ENCODE results near the gene SGPP1. TPM values are rescaled to one million over a fixed set of nuclear protein-coding genes. Genes with fewer than 3 reads are reported as not detected.
"Not testable (repeated sequence)": the region's sequence is repeated elsewhere in the genome, so short reads cannot be mapped to it uniquely, and the experiment has no call there.

Gene SGPP1
- total RNA-seq, 2 experiments from 2014 or later: 10.1 to 10.6 TPM

DNA sequence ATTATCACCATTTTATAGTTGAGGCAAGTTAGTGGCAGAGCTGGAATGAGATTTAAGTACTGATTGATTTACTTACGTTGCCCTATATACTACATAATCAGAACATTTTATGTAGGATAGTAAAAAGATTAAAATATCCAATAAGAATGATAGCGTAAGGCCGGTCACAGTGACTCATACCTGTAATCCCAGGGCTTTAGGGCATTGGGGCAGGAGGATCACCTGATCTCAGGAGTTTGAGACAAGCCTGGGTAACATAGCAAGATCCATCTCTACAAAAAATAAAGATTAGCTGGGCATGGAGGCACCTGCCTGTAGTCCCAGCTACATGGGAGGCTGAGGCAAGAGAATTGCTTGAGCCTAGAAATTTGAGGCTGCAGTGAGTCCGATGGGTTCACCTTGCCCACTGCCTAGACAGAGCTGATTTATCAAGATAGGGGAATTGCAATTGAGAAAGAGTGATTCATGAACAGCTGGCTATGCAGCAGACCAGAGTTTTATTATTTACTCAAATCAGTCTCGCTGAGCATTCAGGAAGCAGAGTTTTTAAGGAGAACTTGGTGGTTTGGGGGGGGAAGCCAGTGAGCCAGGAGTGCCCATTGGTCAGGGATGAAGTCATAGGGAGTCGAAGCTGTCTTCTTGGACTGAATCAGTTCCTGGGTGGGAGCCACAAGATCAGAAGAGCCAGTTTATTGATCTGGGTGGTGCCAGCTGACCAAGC, 24.7 kb upstream of the SGPP1 start:
- Mint-ChIP-seq H3K4me1 (ENCODE audit: low read depth) (no peaks in the 10 kb centered on the region), H3K27ac (no peak overlapping the region), H3K9me3 (no peaks in the 10 kb centered on the region), H3K4me3 (no peak overlapping the region), H3K27me3 (ENCODE audit: low read depth) (no peaks in the 10 kb centered on the region), H3K36me3 (ENCODE audit: low read depth) (no peaks in the 10 kb centered on the region)
- intact Hi-C loops (cut with micrococcal nuclease): no loop called here
- CTCF ChIA-PET: no interaction called here
- no peak for DNase-seq

DNA sequence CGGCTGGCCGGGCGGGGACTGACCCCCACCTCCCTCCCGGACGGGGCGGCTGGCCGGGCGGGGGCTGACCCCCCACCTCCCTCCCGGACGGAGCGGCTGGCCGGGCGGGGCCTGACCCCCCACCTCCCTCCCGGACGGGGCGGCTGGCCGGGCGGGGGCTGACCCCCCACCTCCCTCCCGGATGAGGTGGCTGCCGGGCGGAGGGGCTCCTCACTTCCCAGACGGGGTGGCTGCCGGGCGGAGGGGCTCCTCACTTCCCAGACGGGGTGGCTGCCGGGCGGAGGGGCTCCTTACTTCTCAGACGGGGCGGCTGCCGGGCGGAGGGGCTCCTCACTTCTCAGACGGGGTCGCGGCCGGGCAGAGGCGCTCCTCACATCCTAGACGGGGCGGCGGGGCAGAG, 23.2 kb upstream of the SGPP1 start:
- intact Hi-C loops (cut with micrococcal nuclease); H3K27ac Mint-ChIP-seq; H3K27me3 Mint-ChIP-seq (ENCODE audit: low read depth); H3K9me3 Mint-ChIP-seq; H3K4me3 Mint-ChIP-seq; DNase-seq; H3K4me1 Mint-ChIP-seq (ENCODE audit: low read depth); CTCF ChIA-PET; H3K36me3 Mint-ChIP-seq (ENCODE audit: low read depth): not testable (repeated sequence)

DNA sequence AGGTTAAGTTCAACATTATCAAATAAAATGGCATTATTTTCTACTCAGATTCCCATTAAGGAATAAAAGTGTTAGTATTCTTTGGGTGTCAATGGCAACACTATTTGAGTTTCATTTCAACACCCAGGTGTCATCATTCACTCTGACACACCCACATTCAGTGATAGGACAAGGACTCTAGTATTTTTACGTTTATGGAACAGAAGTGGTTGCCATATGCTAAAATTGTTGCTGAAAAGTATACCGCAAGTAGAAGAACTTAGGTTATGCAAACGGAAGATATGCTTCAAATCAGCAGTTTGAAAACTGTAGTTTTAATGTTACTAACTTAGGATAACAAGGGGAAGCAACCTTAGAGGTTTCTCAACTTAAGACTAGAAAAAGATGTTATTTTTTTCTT, 20.0 kb upstream of the SGPP1 start:
- Mint-ChIP-seq H3K27me3 (ENCODE audit: low read depth) (no peaks in the 10 kb centered on the region), H3K4me1 (ENCODE audit: low read depth) (peaks cover 11% of the 10 kb centered on the region), H3K27ac (no peak overlapping the region), H3K36me3 (ENCODE audit: low read depth) (no peaks in the 10 kb centered on the region), H3K9me3 (no peaks in the 10 kb centered on the region), H3K4me3 (no peak overlapping the region)
- CTCF ChIA-PET: no interaction called here
- intact Hi-C loops (cut with micrococcal nuclease): no loop called here
- DNase-seq: no peak

DNA sequence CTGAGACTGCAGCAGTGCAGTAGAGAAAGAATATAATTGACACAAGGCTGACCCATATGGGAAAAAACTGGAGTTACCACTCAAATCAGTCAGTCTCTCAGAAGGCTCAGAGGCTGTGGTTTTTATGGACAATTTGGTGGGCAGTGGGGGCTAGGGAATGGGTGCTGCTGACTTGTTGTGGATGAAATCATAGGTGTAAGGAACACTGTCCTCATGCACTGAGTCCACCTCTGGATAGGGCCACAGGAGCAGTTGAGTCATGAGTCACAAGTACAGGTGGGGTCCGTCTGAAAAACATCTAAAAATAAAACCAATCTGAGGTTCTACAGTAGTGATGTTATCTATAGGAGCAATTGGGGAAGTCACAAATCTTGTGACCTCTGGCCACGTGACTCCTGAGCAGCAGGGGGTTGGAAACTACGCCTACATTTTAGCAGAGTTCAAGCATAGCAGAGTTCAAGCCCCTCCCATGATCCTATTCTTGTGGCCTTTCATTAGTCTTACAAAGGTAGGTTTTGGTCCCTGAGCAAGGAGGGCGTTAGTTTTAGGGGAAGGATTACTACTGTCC, 18.1 kb upstream of the SGPP1 start:
- no peaks in the 10 kb centered on the region for H3K36me3 Mint-ChIP-seq (ENCODE audit: low read depth)
- peak; percentile 16 for DNase-seq
- no peaks in the 10 kb centered on the region for H3K9me3 Mint-ChIP-seq
- no peak overlapping the region for H3K27ac Mint-ChIP-seq
- H3K4me3 Mint-ChIP-seq: no peak overlapping the region
- H3K27me3 Mint-ChIP-seq (ENCODE audit: low read depth): no peaks in the 10 kb centered on the region
- CTCF ChIA-PET: interaction anchor here (0.6 to 1.8 kb wide), 2 partner anchors 24 to 145 kb away, joined by 3 to 6 read pairs; no protein-coding TSS in a partner anchor
- H3K4me1 Mint-ChIP-seq (ENCODE audit: low read depth): peaks cover 11% of the 10 kb centered on the region
- intact Hi-C loops (cut with micrococcal nuclease): no loop called here

DNA sequence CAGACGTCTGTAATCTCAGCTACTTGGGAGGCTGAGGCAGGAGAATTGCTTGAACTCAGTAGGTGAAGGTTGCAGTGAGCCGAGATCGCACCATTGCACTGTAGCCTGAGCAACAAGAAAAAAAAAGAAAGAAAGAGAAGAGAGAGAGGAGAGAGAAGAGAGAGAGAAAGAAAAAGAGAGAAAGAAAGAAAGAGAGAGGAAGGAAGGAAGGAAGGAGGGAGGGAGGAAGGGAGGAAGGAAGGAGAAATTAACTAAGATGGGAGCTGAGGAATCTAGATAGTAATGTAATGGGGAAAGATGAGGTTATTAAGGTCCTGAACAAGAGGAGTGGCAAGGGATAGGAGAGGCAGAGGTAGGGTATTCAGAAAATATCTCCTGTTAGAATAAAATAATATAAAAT, 17.4 kb upstream of the SGPP1 start:
- intact Hi-C loops (cut with micrococcal nuclease): no loop called here
- Mint-ChIP-seq H3K27ac (no peak overlapping the region), H3K9me3 (no peaks in the 10 kb centered on the region), H3K27me3 (ENCODE audit: low read depth) (no peaks in the 10 kb centered on the region), H3K36me3 (ENCODE audit: low read depth) (no peaks in the 10 kb centered on the region), H3K4me3 (no peak overlapping the region), H3K4me1 (ENCODE audit: low read depth) (peaks cover 11% of the 10 kb centered on the region)
- no peak for DNase-seq
- CTCF ChIA-PET: interaction anchor here (0.7 kb wide), 1 partner anchor 22 kb away, joined by 3 read pairs; no protein-coding TSS in a partner anchor

DNA sequence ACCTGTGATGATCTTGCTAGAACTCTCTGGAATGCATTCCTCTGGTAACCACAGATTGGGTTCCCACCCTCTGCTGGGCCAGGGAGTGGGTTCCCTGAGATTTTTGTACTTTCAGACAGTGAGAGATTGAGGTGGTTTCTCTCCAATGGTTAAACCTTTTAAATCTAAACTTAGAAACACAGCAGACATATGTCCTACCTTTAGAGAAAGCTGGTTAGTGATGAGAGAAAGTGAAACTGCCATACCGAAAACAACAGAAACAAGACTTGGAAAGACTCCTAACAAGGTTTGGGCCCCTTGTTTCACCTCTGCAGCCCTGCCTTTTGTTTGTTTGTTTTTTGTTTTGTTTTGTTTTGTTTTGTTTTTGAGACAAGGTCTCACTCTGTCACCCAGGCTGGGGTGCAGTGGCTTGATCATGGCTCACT, 9.7 kb upstream of the SGPP1 start:
- Mint-ChIP-seq H3K4me1 (ENCODE audit: low read depth) (peaks cover 14% of the 10 kb centered on the region), H3K4me3 (no peak overlapping the region), H3K27me3 (ENCODE audit: low read depth) (no peaks in the 10 kb centered on the region), H3K36me3 (ENCODE audit: low read depth) (no peaks in the 10 kb centered on the region), H3K9me3 (no peaks in the 10 kb centered on the region), H3K27ac (no peak overlapping the region)
- intact Hi-C loops (cut with micrococcal nuclease): no loop called here
- CTCF ChIA-PET: interaction anchor here (1.1 kb wide), 1 partner anchor 29 kb away, joined by 3 read pairs; no protein-coding TSS in a partner anchor
- DNase-seq: no peak

DNA sequence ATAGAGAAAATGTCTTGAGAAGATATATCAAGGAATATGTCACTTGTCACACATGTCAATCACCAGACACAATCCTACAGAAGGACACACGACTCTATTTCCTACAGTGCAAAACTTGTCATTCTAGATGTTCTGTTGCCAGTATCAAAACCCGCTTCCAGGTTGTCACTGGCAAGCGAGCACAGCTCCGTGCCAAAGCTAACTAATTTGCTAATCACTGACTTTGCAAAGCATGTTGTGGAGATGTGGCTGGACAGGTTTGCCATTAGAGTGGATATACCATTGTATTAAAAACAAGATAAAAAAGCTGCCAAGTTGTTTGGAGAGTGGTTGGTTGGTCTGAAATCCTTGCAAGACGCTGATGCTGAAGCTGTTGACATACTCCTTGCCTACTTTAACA, 7.9 kb upstream of the SGPP1 start:
- CTCF ChIA-PET: interaction anchor here (0.6 kb wide), 1 partner anchor 101 kb away, joined by 3 read pairs; no protein-coding TSS in a partner anchor
- no peaks in the 10 kb centered on the region for H3K9me3 Mint-ChIP-seq
- H3K27ac Mint-ChIP-seq: no peak overlapping the region
- H3K4me3 Mint-ChIP-seq: no peak overlapping the region
- H3K36me3 Mint-ChIP-seq (ENCODE audit: low read depth): no peaks in the 10 kb centered on the region
- H3K27me3 Mint-ChIP-seq (ENCODE audit: low read depth): no peaks in the 10 kb centered on the region
- intact Hi-C loops (cut with micrococcal nuclease): no loop called here
- DNase-seq: no peak
- peaks cover 14% of the 10 kb centered on the region for H3K4me1 Mint-ChIP-seq (ENCODE audit: low read depth)

DNA sequence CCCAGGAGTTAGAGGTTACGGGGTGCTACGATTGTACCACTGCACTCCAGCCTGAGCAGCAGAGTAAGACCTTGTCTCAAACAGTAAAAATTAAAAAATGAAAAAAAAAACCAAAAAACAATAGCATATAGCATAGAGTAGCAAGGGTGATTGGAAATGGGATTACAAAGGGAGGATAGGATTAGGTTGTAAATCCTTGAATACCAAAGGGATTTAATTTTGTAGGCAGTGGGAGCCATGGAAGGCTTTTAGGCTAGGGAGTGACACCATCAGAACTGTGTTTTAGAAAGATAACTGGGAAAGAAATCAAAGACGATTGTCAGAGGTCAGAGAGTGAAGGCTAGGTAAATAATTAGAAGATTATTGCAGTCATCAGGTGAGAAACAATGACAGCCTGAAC, 2.8 kb upstream of the SGPP1 start:
- CTCF ChIA-PET: interaction anchor here (0.6 kb wide), 1 partner anchor 28 kb away, joined by 4 read pairs; no protein-coding TSS in a partner anchor
- Mint-ChIP-seq H3K9me3 (no peaks in the 10 kb centered on the region), H3K36me3 (ENCODE audit: low read depth) (no peaks in the 10 kb centered on the region), H3K4me3 (no peak overlapping the region), H3K27ac (no peak overlapping the region), H3K27me3 (ENCODE audit: low read depth) (no peaks in the 10 kb centered on the region), H3K4me1 (ENCODE audit: low read depth) (peaks cover 16% of the 10 kb centered on the region)
- intact Hi-C loops (cut with micrococcal nuclease): no loop called here
- no peak for DNase-seq

DNA sequence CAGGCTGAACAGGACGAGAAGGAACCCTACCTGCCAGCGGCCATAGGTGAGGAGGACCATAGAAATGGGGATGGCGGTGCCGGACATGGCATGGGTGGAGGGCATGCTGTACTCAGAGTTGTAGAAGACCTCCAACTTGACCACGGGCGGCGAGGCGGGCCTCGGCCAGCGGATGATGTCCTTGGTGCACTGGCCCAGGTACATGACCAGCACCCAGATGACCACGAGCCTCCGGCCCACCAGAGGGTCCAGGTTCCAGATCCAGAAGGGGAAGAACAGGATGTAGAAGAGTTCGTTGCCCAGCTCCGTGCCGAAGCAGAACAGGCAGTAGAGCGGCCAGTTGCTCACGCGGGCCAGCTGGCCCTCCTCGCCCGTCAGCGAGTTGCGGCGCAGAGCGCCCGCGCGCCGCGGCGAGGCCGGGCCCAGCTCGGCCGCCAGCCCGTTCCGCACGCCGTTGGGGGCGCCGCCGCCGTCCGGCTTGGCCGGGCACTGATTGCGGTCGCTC, 582 bp downstream of the SGPP1 start:
- H3K27ac Mint-ChIP-seq: peak overlapping the region; percentile 83
- H3K36me3 Mint-ChIP-seq (ENCODE audit: low read depth): no peaks in the 10 kb centered on the region
- no peaks in the 10 kb centered on the region for H3K27me3 Mint-ChIP-seq (ENCODE audit: low read depth)
- intact Hi-C loops (cut with micrococcal nuclease): loop anchor here (2.0 to 10.0 kb wide), 3 partner anchors 76 to 778 kb away; partner anchors contain the start of genes ZBTB1 and ZBTB25
- CTCF ChIA-PET: interaction anchor here (0.6 to 2.4 kb wide), 5 partner anchors 17 to 338 kb away, joined by 3 to 6 read pairs (median 4); partner anchors contain the start of gene WDR89
- peak; percentile 21 for DNase-seq
- peaks cover 30% of the 10 kb centered on the region for H3K4me1 Mint-ChIP-seq (ENCODE audit: low read depth)
- H3K9me3 Mint-ChIP-seq: no peaks in the 10 kb centered on the region
- H3K4me3 Mint-ChIP-seq: peak overlapping the region; percentile 99

DNA sequence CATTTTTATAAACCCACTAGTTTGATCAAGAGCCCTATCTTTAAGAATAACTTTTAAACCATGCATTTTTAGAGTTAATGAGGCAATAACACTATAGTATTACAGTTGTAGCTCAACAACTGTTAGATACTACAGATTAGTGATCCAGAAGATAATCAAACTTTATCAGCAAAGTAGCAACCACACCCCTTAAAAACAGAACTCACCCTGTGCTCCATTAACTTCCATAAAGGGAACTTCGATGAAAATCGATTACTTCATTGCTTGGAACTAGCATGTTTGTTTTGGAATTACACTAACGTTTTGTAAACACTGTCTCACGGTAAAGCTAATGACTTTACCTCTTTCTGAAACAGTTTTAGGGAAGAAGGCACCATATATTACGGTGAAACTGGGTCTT, 1.4 kb downstream of the SGPP1 start:
- Mint-ChIP-seq H3K9me3 (no peaks in the 10 kb centered on the region), H3K27me3 (ENCODE audit: low read depth) (no peaks in the 10 kb centered on the region), H3K4me3 (peak overlapping the region; percentile 99), H3K4me1 (ENCODE audit: low read depth) (peaks cover 31% of the 10 kb centered on the region), H3K36me3 (ENCODE audit: low read depth) (peaks cover under 1% of the 10 kb centered on the region), H3K27ac (no peak overlapping the region)
- CTCF ChIA-PET: interaction anchor here (0.7 to 2.4 kb wide), 2 partner anchors 16 to 84 kb away, joined by 3 to 6 read pairs; partner anchors contain the start of gene WDR89
- intact Hi-C loops (cut with micrococcal nuclease): loop anchor here (1.0 to 10.0 kb wide), 4 partner anchors 13 to 778 kb away; partner anchors contain the start of genes ZBTB1 and ZBTB25
- no peak for DNase-seq

DNA sequence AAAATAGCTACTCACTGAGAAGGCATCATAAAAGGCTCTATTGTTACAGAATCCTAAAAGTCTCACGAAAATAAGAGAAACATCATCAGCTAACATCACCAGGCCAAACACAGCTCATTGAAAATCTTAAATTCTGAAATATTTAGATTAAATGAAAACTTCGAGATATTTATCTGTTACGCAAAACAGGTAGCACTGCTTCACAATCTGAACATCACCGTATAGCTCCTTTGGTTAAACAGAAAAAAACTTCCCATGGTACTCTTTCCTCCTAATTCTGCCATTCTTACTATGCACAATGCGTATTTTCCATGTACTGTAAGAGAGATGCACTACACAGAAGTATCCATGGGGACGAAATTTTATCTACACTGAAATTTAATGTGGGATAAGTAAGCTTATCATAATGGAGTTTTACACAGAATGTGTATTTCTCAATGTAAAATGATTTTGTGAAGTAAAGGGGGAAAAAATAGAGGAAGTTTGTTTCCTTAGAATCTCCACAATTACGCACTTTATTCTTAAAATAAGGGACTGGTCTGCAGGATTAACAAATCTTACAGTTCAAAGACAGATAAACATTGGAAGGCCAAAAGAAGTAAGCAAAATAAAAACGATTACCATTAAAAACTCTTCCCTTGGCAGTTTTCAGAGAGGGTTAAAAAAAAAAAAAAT, 1.9 kb downstream of the SGPP1 start:
- Mint-ChIP-seq H3K4me1 (ENCODE audit: low read depth) (peaks cover 32% of the 10 kb centered on the region), H3K4me3 (peak overlapping the region; percentile 99), H3K9me3 (no peaks in the 10 kb centered on the region), H3K27me3 (ENCODE audit: low read depth) (no peaks in the 10 kb centered on the region), H3K27ac (no peak overlapping the region), H3K36me3 (ENCODE audit: low read depth) (peaks cover 2% of the 10 kb centered on the region)
- no peak for DNase-seq
- CTCF ChIA-PET: interaction anchor here (0.6 to 2.4 kb wide), 4 partner anchors 15 to 181 kb away, joined by 3 to 6 read pairs (median 4); partner anchors contain the start of gene WDR89
- intact Hi-C loops (cut with micrococcal nuclease): loop anchor here (1.0 to 10.0 kb wide), 4 partner anchors 13 to 779 kb away; partner anchors contain the start of genes ZBTB1 and ZBTB25

DNA sequence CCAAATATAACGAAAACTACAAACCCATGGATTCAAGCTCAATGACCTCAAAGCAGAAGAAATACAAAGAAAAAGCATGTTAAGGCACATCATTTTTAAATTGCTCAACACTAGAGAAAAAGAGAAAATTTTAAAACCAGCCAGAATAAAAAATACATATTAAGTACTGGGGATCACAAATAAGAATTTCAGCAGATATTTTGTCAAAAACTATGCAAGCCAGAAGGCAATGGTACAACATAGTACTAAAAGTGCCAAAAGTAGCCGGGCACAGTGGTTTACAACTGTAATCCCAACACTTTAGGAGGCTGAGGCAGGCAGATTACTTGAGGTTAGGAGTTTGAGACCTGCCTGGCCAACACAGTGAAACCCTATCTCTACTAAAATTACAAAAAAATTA, 10.2 kb downstream of the SGPP1 start:
- H3K9me3 Mint-ChIP-seq: peaks cover 14% of the 10 kb centered on the region
- H3K27me3 Mint-ChIP-seq (ENCODE audit: low read depth): no peaks in the 10 kb centered on the region
- no peak overlapping the region for H3K4me3 Mint-ChIP-seq
- H3K4me1 Mint-ChIP-seq (ENCODE audit: low read depth): peaks cover 17% of the 10 kb centered on the region
- intact Hi-C loops (cut with micrococcal nuclease): no loop called here
- no peak overlapping the region for H3K27ac Mint-ChIP-seq
- CTCF ChIA-PET: interaction anchor here (0.6 kb wide), 1 partner anchor 149 kb away, joined by 4 read pairs; no protein-coding TSS in a partner anchor
- DNase-seq: no peak
- H3K36me3 Mint-ChIP-seq (ENCODE audit: low read depth): peaks cover 22% of the 10 kb centered on the region
